Glomerular visceral epithelial cell (primary cell): Measurements from ENCODE around the gene ARSI.

Source experiments
- DNase-seq: peaks from one replicate; pipeline ENCODE4 v3.0.0-alpha.2; 2016; ENCODE audit errors: extremely low spot score

The ARSI gene

DNA sequence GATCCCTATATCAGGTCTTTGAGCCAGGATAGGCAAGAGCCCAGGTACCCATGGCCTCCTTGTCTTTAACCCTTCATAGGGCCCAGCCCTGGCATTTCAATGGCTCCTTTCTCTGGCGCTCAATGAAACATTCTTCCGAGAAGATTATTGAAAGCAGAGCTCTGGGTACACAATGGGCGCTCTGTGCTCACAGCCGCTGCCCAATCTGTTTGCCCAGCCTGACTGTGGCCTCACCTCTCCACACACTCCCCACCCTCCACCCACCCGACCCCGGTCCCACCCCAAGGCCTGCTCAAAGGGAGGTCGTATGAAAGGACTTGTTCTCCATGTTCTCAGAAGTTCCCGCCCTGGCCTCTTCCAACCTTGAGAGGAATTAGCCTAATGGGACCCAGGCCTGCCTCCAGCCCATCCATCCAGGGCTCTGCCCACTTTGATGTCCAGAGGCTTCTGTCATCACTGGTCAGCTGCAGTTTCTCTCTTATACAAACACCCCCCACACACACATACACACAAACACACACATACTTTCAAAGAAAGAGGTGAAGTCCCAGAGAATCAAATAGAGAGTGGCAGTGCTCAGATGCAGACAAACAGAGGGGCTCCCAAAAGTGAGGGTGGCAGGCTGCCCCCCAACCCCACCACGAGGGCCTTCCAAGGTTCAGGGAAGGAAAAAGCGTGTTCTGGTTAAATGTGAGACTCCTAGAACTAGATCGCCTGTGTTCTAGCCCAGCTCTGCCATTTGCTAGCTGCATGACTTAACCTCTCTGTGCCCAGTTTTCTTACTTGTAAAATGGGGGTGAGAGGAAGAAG is 5.1 kb upstream of the ARSI start:
- DNase-seq, result no peak

DNA sequence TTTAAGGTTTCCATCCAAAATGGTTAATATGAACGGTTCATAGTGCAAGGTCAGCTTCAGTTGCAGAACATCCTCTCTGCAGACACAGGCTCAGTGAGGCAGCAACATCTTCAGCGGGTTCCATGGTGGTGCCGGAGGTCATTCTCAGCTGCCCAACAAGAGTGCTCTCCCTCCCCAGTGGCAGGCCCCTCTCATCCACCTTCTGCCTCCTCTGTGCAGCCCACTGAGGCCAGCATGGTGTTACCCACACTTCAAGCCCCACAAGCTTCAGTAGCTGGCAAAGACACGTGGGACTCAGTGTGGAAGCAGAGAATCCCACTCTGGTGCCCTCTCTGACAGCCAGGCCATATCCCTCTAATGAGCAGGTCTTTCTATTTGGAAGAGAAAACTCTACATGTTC is 4.1 kb upstream of the ARSI start:
- no peak for DNase-seq

DNA sequence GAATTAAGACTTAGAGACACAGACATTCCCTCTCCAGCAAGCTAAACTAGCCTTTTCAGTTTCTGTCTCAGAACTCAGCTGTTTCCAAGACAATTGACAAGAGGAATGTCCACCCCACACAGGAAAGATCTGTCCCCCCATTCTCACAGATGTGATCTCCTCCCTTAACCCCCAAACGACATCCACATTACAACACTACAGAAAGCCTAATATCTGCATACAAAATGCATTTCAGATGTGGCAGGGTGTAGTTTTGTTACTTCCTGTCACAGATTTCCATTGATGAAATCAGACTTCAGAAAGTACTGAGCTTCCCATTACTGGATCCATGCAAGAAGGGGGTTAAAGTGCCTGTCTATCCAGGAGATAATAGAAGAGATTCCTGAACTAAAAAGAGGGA is 2.9 kb upstream of the ARSI start:
- DNase-seq, result no peak

DNA sequence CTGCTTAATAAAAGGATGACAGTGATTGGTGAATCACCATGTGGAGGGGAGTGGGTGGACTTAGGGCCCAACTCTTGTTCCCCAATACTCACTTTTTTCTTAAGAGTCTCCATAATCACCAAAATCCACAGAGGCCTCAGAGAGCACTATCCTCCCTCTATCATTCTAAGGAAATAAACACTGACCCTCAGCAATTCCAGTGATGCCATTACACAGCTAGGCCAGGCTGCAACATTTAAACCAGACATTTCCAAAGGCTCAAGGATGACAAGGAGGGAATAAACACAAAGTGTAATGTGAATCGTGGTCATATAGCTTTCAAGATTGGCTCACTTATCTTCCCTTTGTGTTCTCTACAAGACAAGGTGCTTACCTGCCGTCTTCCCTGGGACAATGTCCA is 2.4 kb upstream of the ARSI start:
- DNase-seq, result no peak

DNA sequence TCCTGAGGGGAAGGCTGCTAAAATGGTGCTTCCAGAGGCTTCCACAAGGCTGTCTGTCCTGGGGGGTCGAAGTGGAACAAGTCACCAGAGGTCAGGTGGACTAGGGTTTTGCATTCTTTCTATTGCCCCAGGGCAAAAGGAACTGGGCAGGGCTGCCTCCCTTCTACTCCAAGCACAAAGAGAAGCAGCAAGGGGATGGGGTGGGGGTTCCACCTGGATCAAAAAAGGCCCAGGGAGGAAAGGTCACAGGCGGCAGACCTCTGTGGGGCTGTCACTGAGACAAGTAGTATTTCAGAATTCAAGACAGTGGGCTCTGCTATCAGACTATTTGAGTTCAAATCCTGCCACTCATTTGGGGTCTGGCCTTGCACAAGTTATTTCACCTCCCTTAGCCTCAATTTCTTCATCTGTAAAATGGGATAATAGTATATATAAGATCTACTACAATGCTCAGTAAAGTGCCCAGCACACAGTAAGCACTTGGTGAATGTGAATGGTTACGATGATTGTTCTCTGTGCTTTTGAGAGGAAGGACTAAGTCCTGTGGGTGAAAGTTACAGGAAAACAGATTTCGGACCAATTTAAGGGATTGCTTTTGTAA is 1.9 kb upstream of the ARSI start:
- no peak for DNase-seq

DNA sequence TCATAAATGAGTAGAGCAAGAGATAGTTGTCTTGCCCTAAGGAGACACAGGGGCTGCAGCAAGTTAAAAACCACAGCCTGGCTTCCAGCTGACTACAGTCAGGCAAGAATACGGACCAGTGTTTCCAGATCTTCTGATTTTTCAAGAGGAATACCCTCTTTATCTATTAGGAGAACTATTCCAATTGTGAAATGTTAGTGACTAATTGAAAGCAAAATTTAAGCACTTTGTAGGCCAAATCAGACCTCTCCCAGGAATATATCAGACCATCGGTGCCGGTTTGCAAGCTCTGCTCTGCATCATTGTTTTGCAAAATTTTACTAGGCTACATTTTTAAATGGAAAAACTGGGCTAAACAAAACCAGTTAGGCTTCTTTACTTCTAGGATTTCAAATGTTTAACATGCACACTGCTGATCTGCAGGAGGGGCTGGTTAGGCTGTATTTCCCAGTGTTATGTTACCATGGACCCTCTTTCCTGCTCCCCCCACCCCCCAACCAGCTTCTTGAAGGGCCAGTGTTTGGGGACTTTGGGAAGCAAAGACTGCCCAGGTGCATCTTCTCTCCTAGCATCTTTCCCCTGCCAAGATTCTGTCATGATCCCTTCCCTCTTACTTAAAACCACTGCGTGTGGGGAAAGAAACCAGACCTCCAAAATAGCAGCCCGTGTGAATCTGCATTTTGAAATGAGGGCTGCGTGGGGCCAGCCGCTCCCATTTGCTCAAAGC is 1.1 kb upstream of the ARSI start:
- DNase-seq, result no peak

DNA sequence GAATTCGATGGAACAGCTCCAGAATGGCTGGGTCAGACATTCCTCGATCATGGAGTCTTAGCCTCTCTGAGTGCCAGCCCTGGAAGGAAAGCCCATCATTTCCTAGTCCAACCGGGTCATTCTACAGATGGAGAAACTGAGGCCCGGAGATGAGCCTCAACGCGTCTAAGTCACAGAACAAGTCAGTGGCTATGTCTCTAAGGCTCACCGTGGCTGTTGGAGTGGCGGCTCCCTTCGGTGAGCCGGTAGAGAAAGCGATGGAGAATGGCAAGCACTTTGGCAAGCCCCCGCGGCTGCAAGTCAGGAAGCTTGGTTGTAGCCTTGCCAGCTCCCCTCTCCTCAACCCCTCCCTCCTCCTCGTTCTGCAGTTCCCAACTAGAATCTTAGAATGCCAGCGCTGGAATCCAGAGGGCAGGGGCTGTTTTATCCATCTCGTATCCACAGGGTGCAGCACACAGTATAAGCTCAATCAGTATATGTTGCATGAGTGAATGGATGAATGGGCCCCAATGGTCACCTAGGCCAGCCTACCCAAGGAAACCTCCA is 438 bp upstream of the ARSI start:
- DNase-seq, result no peak

DNA sequence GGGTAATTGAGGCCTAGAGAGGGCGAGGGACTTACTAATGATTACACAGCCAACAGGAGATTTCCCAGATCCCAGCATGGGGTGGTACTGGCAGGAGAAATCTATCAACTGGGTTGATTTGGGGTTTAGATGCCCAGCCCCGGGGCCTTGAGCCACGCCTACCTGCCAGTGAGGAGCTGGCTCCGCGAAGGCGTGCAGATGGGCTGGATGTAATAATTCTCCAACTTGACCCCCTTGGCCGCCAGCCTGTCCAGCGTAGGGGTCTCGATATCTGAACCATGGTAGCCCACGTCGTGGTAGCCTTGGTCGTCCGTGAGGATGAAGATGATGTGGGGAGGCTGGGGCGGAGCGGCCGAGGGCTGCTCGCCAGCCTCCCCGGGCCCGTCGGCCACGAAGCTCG is 804 bp downstream of the ARSI start:
- DNase-seq, result no peak

DNA sequence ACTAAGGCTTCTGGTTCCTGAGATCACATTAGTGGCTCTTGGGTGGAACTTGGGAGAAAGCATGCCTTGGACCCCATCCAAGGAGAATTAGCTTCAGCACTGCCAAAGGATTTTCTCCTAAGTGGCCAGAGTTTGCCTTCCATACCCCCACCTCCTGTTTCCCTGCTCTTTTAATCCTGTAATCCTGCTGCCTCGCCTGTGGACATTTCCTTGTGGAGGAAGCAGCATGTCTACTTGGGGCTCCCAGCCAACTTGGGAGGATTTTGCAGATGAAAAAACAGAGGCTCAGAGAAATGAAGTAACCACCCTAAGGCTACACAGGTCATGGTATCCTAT is 1.6 kb downstream of the ARSI start:
- DNase-seq, result no peak

DNA sequence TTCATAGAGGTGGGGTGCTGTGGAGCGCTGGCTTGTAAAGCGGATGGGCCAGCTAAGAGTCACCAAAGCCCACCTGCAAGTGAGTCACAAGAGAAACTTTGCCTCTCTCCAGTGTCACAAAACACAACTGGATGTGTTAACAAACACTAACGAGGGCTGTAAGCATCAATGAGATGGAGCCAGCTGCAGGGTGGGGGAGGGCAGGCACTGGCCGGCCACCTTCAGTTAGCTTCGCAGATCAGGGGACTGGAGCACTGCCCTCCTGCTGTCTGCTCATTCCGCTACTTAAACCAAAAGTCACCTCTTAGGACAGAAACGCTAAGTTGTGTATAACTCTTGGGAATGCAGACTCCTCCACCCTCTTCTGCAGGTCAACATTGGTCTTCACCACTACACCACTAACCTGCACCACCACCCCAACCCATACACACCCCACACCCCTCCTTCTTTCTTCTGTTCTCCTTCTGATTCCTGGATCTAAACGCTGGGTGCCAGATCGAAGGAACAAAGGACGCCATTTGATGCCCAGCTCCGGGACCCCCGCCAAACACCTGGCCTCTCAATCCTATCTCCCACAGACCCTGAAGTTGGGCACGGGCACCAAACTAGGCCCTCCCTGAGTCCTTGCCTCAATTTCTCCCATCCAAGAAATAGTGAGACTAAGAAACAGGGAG is 2.1 kb downstream of the ARSI start:
- DNase-seq, result no peak

DNA sequence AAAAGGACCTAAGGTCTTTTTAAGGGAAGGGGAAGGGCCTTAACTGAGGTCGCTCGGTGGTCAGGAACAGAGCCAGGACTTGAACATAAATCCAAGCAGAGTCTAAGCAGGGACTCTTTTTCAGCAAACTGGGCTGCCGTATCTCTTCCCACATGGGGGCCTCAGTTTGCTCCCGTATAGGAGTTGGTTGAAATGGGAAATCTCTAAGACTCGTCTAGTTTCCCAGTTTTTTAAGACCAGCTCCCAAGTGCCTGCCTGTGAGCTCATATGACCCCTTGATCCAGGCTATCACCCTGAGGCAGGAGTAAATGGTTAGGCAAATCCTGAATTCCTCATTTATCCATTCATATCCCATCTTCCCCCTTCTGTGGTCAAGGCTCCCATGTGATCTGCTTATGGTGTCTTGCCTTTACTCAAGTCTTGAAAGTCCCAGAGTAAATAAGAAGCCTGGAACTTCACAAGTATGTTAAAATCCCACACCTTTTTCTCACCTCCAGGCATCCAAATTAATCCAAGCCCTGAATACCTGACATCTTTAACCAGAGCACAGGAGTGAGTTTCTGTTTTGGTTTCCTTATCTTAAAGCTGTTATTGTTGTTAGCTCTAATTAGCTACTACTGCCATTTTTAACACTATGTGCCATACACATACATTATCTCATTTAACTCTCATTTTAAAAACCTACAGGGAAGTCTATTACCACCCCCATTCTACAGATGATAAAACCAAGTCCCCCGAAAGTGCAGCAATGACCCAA is 3.0 kb downstream of the ARSI start:
- no peak for DNase-seq

DNA sequence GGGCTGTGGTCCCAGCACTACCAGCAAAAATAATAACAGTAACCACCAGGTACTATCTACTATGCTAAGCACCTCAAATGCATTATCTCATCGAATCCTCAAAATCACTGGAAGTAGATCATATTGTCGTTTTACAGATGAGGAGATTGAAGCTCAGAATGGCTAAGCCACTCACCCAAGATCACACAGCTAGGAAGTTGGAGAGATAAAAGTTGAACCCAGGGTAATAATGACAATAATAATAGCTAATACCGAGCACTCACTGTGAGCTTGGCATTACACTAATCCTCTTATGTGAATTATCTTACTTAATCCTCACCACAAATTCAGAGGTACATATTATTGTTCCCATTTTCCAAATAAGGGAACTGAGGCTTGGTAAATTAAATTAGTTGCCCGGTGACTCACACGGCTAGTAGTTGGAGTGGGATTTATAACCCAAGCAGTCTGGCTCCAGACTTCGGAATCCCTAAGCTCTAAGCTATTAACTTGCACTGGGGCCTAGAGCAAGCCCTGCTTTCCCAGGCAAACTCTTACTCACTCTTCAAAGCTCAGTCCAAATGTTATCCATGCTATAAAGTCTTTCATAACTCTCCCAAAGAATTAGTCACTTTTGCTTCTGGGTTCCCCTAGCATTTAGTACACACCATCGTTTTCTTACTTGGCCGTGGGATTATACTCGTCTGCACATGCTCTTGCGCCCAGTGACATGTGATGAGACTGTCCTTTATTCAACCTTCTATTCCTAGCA is 3.8 kb downstream of the ARSI start:
- peak; percentile 81 for DNase-seq

DNA sequence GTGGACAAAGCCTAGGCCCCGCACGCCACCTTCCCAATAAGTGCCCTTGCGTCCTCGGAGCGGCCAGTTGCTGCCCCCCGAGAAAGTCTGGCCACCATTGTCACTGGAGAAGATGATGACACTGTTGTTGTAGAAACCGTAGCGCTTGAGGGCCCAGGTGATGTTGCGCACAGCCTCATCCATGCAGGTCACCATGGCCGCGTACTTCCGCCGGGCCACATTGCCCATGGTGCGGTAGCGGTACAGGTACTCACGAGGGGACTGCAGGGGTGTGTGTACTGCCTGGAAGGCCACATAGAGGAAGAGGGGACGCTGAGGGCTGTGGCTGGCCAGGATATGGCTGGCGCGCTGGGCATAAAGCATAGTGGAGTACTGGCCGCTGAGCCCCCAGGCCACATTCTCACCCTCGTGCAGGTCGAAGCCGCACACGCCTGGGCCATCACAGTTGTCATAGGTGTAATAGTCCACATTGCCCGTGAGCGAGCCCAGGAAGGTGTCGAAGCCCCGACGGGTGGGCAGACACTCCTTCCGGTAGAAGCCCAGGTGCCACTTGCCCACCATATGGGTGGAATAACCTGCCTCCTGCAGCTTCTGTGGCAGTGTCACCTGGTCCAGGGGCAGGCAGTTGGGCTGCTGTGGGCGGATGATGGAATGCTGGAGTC is 4.6 kb downstream of the ARSI start:
- no peak for DNase-seq

DNA sequence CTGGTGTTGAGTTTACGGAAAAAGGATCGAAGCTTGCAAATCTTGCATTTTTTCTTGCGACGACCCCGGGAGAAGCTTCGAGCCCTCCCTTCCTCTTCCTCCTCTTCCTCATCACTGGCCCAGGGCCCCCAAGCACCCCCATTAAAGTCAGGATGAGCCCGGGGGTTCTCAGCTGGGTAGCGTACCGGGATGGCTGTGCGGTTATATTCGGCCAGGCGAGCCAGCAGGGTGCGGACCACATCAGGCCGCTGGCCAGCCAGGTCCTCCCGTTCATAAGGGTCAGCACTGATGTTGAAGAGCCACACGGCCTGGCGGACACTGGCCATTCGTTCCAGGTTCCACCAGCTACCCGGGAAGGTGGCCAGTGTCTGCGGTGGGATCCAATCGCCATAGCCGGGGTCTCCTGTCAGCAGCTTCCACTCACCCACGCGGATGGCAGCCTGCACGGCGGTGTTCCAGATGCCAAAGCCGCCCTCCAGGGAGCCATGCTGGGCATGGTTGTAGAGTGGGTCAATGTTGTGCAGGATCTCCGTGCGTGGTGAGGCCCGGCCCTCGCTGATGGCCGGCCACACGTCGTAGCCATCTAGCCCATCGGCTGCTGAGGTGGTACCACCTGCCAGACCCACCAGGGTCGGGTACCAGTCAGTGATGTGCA is 5.3 kb downstream of the ARSI start:
- DNase-seq, result no peak

DNA sequence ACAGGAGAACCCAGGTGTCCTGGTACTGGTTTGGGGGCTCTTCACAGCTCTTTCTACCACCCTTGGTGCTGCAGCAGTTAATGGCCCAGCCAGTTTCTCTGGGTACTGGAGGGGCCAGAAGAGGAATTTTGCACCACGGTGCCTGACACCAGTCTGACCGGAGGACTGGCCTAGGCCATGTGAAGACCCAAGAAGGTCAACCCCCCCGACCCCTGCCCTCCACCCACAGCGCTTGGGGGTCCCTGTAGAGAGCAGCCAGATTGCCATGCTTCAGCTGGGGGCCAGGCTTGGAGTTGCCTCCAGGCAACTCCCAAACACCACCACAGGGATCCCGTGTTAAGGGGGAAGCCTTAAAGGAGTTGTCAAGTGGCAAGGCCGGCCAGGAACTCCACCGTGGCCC is 6.2 kb downstream of the ARSI start:
- DNase-seq, result no peak

DNA sequence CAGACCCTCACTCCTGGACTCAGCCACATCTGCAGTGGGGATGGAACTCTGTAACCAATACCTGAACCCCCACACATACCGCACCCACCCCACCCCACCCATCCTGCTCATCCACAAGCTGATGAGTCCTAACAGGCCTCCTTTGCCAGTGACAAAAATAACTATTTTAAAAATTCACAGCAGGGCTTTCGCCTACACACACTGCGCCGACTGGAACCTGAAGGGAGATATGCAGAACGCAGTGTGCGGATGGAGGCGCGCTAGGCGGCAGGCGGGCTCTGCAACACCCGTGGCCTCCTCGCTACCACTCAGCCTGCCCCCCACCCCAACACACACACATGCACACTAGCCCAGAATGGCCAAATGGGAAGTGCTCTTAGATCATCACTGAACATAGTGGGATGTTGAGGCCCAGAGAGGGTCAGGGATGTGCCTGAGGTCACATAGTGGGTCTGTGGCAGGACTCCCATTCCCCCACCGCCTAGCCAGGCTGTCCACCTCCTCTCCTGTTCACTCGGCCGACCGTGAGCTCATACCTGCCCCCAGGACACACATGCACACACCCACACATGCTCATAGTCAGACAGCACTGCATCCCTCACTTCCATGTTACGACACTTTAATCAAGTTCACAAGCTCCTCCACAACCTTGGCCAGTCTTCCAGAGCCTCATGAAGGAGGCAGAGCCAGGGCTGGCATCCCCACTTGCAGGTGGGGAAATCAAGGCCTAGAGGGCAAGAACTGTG is 6.8 kb downstream of the ARSI start:
- no peak for DNase-seq

DNA sequence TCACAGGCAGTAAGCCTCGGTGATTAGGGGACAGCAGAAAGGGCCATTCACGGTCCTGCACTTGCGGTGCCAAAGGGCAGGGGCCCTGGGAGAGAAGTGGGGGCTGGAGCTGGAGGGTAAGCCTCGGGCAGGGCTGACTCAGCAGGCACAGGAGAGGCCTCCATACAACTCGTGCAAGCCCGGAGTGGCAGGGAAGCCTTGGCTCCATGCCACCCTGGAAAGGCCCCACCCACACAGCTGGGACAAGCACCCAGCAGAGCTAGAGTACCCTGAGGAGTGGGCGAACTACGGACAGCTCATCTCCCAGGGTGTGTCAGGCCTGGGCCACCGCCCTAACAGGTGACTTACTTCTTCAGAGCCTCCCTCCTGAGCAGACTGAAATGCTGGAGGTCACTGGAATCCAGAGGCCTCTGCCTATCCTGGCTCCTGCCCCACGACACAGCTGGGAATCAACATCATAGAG is 7.5 kb downstream of the ARSI start:
- peak; percentile 88 for DNase-seq

DNA sequence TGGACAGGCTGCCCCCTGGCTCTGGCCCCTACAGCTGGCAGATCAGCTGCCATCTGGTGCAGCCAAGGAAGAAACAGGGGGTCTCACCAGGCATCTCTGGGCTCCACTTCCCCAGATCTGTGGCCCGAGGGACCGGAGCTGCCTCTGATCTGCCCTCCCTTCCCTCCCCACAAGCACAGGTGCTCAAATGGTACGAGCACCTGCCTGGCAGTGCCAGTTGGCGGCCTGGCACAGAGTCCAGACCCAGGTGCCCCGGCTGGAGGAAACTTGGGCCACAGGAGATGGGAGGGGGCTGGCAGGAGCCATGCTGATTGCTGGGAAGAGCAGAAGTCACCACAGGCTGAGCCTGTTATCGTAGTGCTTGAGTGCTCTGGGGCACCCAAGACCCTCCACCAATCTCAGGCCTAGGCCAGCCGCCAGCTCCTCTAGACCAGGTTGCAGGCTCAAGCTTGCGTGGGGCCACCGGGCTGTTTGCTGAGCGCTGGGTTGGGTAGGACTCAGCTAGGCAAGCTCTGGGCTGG is 8.1 kb downstream of the ARSI start:
- no peak for DNase-seq
